LNCAP (cell line): ENCODE measurements around the gene HSPH1.

Experiments
- TF ChIP-seq, protein P1 (sequence below): fragments of 450-650 bp; IDR thresholded peaks from 2 replicates; pipeline ENCODE4 v1.5.1; 2017; ENCODE audit warnings: mild to moderate bottlenecking

HSPH1 gene

DNA sequence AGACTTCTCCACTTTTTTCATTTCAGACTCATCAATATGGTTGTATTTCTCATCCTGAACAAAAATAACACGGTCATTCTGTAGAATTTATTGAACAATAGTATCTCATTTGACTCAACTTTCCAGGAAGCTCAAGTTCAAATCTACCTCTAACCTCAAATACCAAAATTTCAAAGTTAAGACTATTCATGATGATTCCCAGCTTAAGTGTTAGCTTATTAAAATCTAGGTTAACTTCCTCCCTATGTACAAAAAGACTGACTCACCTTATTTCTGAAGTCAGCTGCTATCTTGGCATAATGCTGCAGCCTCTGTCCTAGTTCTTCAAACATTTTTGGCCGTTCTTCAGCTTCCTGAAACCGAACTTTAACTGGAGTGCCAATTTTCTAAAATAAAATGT, 23.2 kb downstream of the HSPH1 start:
- TF ChIP-seq, protein P1, sequence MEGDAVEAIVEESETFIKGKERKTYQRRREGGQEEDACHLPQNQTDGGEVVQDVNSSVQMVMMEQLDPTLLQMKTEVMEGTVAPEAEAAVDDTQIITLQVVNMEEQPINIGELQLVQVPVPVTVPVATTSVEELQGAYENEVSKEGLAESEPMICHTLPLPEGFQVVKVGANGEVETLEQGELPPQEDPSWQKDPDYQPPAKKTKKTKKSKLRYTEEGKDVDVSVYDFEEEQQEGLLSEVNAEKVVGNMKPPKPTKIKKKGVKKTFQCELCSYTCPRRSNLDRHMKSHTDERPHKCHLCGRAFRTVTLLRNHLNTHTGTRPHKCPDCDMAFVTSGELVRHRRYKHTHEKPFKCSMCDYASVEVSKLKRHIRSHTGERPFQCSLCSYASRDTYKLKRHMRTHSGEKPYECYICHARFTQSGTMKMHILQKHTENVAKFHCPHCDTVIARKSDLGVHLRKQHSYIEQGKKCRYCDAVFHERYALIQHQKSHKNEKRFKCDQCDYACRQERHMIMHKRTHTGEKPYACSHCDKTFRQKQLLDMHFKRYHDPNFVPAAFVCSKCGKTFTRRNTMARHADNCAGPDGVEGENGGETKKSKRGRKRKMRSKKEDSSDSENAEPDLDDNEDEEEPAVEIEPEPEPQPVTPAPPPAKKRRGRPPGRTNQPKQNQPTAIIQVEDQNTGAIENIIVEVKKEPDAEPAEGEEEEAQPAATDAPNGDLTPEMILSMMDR: no peak

DNA sequence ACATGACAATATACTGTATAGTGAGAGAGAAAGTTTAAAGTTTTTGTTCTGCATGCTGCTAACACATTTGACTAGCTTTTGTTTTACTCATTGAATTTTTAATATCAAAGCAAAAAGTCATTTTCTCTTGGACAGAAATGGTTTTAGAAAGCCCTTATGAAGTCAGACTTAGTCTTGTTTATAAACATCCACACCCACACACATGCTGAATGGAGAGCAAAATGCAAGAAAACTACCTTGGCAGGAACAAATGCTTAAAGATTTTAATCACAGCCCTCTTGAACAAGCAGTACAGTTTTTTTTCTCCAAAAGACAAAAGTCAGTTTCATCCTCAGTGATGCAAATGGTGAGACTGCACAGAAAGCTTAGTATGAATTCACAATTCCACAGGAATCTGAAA, 25.0 kb downstream of the HSPH1 start:
- TF ChIP-seq, protein P1: no peak

DNA sequence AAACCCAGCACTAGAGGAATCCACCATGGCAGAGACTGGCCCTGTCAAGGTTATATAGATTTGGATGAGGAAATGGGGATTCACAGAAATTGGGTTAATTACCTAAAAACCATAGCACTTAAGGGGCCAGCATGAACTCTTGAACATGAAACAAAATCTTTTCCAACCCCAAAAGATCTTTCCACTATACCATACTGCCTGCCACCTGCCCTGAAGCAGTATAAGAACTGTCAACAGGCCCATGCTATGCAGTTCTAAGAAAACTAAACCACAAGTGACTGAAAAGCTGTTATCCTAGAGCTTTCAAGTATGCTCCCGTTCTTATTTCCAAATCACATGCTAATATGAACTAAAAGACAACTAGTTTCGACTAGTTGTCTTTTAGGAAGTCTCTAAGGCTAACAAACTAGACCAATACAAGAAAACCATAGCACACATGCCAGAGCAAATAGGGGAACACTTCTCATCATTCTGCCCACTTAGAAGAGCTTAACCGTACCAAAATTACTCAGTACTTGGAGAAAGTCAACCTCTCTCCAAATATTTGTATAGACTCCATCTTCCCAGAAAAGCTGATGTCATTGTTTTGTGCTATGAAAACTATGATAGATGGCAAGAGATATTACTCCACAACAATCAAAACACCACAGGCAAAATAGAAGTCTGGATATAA, 27.5 kb downstream of the HSPH1 start:
- TF ChIP-seq, protein P1: no peak

DNA sequence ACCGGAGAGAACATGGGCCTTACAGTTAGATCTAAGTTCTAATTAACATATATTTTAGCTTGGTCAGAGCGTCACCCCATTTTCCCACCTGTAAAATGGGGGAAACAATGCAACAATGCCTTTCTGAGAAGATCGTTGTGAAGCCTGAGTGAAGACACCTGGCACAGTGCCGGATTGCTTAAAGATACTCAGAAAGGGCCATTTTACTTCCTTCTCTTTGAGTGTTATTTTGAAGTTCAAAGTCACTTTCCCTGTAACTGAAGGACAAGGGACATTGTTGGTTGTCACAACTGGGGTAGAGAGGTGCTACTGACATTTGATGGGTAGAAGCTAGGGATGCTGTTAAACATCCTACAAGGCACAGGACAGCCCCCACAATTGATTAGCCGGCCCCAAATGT, 28.1 kb downstream of the HSPH1 start:
- TF ChIP-seq, protein P1: no peak

DNA sequence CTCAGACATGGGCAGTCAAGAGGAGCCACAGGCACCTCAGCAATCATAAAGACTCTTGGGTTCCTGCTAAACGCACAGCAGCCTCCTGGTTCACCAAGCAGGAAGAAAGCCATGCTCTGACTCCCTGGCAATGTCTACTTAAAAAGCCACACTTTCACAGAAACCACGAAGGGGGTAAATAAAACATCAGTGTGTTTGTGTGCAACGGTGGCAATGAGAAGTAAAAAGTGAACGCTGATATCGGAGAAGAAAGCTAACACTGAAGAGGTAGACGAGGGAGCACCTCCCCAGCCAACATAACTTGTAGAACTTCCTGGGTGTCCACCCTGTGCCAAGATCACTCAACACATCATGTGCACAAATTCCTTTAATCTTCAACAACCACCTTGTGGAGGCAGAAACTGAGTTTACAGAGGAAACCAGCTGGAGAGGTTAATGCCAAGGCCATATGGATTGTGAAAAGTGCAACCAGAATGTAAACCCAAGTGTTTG, 30.2 kb downstream of the HSPH1 start:
- TF ChIP-seq, protein P1: no peak

DNA sequence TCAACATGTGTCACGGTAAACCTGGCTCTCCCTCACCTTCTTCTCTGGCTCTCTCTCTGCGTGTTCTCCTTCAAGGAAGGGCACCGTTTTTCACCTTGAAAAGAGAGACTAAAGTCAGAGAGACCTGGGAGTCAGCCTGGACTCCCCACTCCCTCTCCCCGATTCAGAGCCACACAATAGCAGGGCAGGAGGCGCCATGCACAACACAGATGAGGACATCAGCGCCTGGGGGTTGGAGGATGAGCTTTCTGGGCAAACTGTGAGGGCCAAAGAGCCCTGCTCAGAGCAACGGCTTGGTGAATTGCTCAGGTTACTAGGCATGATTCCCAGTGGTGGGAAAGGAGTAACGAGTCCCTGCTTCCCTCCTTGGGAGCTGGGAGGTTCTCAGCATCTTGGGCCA, 32.3 kb downstream of the HSPH1 start:
- TF ChIP-seq, protein P1: no peak

DNA sequence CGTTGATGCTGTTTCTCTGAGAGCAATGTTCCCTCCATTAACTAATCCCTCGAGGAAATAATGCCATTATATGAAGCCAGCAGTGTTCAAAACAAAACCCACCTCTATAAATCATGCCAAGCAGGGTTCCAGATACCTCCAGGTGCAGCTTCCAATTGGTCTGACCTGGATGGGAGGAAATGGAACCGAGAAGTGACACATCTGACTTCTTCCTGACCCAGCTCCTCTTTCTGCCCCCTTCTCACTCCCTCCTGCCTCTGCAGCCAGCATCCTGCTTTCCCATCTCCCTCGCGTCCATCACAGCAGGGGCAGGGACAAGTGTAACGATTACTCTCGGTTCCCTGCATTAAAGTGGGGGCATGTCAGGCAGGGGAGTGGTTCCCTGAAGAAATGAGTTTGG, 37.5 kb downstream of the HSPH1 start:
- TF ChIP-seq, protein P1: no peak
